Measurements from ENCODE around the gene CRYBB3. TPM values are rescaled to one million over a fixed set of nuclear protein-coding genes. Genes with fewer than 3 reads are reported as not detected.

CRYBB3 gene
- total and polyA plus RNA-seq, 2 donors (not counting 1 experiment from before 2014, with no cell fraction given) = not detected

GRCh38 chr22:25219948-25220442, 20.3 kb downstream of the CRYBB3 start:
- intact Hi-C loops (cut with micrococcal nuclease) = no loop called here

DNA sequence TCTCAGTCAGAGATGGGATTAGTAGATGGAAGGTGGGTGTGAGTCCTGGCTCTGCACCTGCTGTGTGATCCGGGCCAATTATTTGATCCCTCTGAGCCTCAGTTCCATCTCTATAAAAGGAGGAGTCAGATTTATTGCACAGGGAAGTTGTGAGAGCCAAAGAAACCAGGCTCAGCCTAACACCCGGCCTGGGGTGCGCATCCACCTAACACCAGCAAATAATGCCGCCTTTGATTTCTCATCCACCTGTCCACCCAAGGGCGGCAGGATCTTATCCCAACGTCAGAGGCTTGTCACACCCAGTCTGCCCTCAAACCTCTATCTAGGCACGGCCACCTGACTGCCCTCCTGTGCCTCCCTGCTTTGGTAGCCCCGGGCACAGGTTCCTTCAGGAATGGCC, 22.1 kb downstream of the CRYBB3 start:
- H3K79me2 ChIP-seq (ENCODE audit: control insufficient read depth, insufficient read depth, low read length) = no peaks in the 10 kb centered on the region
- H4K20me1 ChIP-seq (ENCODE audit: control insufficient read depth, insufficient read depth, low read length, poor library complexity, severe bottlenecking) = no peaks in the 10 kb centered on the region
- TF ChIP-seq EZH2 (IDR thresholded peaks at IDR 0.05; ENCODE audit: borderline replicate concordance, insufficient read depth, low read depth, low read length, poor library complexity, severe bottlenecking) (no peak), CTCF (IDR thresholded peaks at IDR 0.05) (no peak)
- WGBS (ENCODE audit: insufficient coverage) = 77% methylated on average over 7 of the region's 8 CpGs
- ChIA-PET CTCF (no interaction called here), POLR2A (no interaction called here)
- no peaks in the 10 kb centered on the region for H3K9me3 Mint-ChIP-seq (ENCODE audit: insufficient read depth)
- no peak overlapping the region for H3K27ac ChIP-seq (ENCODE audit: low read length in 2 of 2)
- no peaks in the 10 kb centered on the region for H3K36me3 ChIP-seq (replicated peaks in 1 of 2; ENCODE audit: control extremely low read depth in 1 of 2, control insufficient read depth in 1 of 2, extremely low read depth in 1 of 2, insufficient read depth in 2 of 2, low read length in 1 of 2)
- peaks cover 0 to 13% (median 3%) of the 10 kb centered on the region in 4 experiments for H3K27me3 ChIP-seq (replicated peaks in 1 of 4; ENCODE audit: control extremely low read depth in 1 of 4, control insufficient read depth in 3 of 4, insufficient read depth in 4 of 4, low read length in 3 of 4)
- no peak overlapping the region for H3K4me3 Mint-ChIP-seq
- H2AFZ ChIP-seq (ENCODE audit: insufficient read depth, low read depth, low read length, poor library complexity, severe bottlenecking) = no peak overlapping the region
- H3K27me3 Mint-ChIP-seq = peaks cover 19% of the 10 kb centered on the region
- H3K9me3 ChIP-seq (ENCODE audit: control extremely low read depth in 1 of 3, control insufficient read depth in 2 of 3, insufficient read depth in 1 of 3, low read length in 2 of 3) = no peaks in the 10 kb centered on the region
- DNase-seq (no peak), ATAC-seq (ENCODE audit: low read depth) (no peak)
- no peak overlapping the region for H3K9ac ChIP-seq (ENCODE audit: low read length)
- intact Hi-C loops (cut with micrococcal nuclease) = no loop called here
- no peak overlapping the region for H3K4me3 ChIP-seq (ENCODE audit: control extremely low read depth in 1 of 5, extremely low read depth in 1 of 5, insufficient read depth in 1 of 5, low read depth in 2 of 5, low read length in 4 of 5)
- no peaks in the 10 kb centered on the region for H3K4me1 ChIP-seq (ENCODE audit: control insufficient read depth in 2 of 2, insufficient read depth in 2 of 2, low read length in 2 of 2)
- no peak overlapping the region for H3K27ac Mint-ChIP-seq
- H3K4me1 Mint-ChIP-seq = no peaks in the 10 kb centered on the region
- H3K4me2 ChIP-seq (replicated peaks; ENCODE audit: low read depth, low read length, poor library complexity, severe bottlenecking) = no peak overlapping the region

More at GRCh38 chr22:25219948-25220442, 20.3 kb downstream of the CRYBB3 start:
- no peaks in the 10 kb centered on the region for H3K9me3 Mint-ChIP-seq (ENCODE audit: insufficient read depth)
- no peaks in the 10 kb centered on the region for H4K20me1 ChIP-seq (ENCODE audit: control insufficient read depth, insufficient read depth, low read length, poor library complexity, severe bottlenecking)
- no peaks in the 10 kb centered on the region for H3K9me3 ChIP-seq (ENCODE audit: control extremely low read depth in 1 of 3, control insufficient read depth in 2 of 3, insufficient read depth in 1 of 3, low read length in 2 of 3)
- CTCF ChIA-PET = no interaction called here
- no peaks in the 10 kb centered on the region for H3K4me1 ChIP-seq (ENCODE audit: control insufficient read depth in 2 of 2, insufficient read depth in 2 of 2, low read length in 2 of 2)
- no peak overlapping the region for H3K9ac ChIP-seq (ENCODE audit: low read length)
- no peak overlapping the region for H3K27ac ChIP-seq (ENCODE audit: low read length in 2 of 2)
- no peak overlapping the region for H3K4me3 Mint-ChIP-seq
- H3K79me2 ChIP-seq (ENCODE audit: control insufficient read depth, insufficient read depth, low read length) = no peaks in the 10 kb centered on the region
- WGBS (ENCODE audit: insufficient coverage) = no CpG with 5 or more reads among the region's 4 CpGs
- no peak overlapping the region for H3K4me2 ChIP-seq (replicated peaks; ENCODE audit: low read depth, low read length, poor library complexity, severe bottlenecking)
- H3K4me1 Mint-ChIP-seq = no peaks in the 10 kb centered on the region
- no peak for ATAC-seq (ENCODE audit: low read depth)
- TF ChIP-seq EZH2 (IDR thresholded peaks at IDR 0.05; ENCODE audit: borderline replicate concordance, insufficient read depth, low read depth, low read length, poor library complexity, severe bottlenecking) = no peak
- no peak for TF ChIP-seq CTCF (IDR thresholded peaks at IDR 0.05)
- peaks cover 0 to 12% (median 0%) of the 10 kb centered on the region in 4 experiments for H3K27me3 ChIP-seq (replicated peaks in 1 of 4; ENCODE audit: control extremely low read depth in 1 of 4, control insufficient read depth in 3 of 4, insufficient read depth in 4 of 4, low read length in 3 of 4)
- no peak overlapping the region for H3K4me3 ChIP-seq (ENCODE audit: control extremely low read depth in 1 of 5, extremely low read depth in 1 of 5, insufficient read depth in 1 of 5, low read depth in 2 of 5, low read length in 4 of 5)
- no peak for DNase-seq
- peaks cover 15% of the 10 kb centered on the region for H3K27me3 Mint-ChIP-seq
- H2AFZ ChIP-seq (ENCODE audit: insufficient read depth, low read depth, low read length, poor library complexity, severe bottlenecking) = no peak overlapping the region
- POLR2A ChIA-PET = no interaction called here
- H3K27ac Mint-ChIP-seq = no peak overlapping the region
- H3K36me3 ChIP-seq (replicated peaks in 1 of 2; ENCODE audit: control extremely low read depth in 1 of 2, control insufficient read depth in 1 of 2, extremely low read depth in 1 of 2, insufficient read depth in 2 of 2, low read length in 1 of 2) = no peaks in the 10 kb centered on the region
